ENCODE measurements around the gene ZNF780B.

Gene ZNF780B

DNA sequence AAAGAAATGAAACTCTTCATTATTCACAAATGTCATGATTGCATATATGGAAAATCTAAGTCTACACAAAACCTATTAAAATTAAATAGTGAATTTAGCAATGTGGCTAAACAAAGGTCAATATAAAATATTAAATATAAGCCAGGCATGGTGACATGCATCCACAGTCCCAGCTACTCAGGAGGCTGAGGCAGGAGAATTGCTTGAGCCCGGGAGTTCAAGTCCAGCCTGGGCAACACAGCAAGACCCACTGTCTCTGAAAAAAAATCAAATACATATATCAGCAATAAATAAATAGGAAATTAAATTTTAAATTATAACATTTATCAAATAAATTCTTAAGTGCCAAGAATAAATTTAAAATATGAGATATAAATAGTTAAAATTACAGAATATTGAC, 73.1 kb downstream of the ZNF780B start:
- no peak for DNase-seq (ENCODE audit: low read depth, low spot score)

Data from activated naive CD8-positive, alpha-beta T cell treated with anti-CD3 and anti-CD28 coated beads, Interleukin-2, amount 50 U/mL, for 16 hours (primary cell).